ENCODE measurements around the gene DIPK1A. TPM values are rescaled to one million over a fixed set of nuclear protein-coding genes. Genes with fewer than 3 reads are reported as not detected.

The DIPK1A gene
- total RNA-seq, 1 donor from 2014 or later, result 9.7 TPM

DNA sequence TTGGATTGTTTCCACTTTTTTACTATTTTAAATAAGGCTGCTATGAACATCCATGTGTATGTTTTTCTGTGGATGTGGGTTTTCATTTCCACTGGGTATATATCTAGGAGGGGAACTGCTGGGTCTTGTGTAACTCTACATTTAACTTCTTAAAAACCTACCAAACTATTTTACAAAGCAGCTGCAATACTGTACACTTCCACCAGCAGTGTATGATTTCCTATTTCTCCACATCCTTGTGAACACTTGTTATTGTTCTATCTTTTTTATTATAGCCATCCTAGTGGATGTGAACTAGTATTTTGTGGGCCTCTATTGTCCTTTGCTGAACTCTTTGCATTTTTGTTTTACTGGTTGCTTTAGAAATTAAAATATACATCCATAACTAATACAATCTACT lies 33.4 kb downstream of the DIPK1A start:
- DNase-seq (ENCODE audit: low read depth), result no peak
- Histone ChIP-seq H3K4me3 (ENCODE audit: low read depth, low read length) (no peak overlapping the region), H3K36me3 (ENCODE audit: control insufficient read depth, insufficient read depth, low read length) (no peaks in the 10 kb centered on the region), H3K27me3 (ENCODE audit: control insufficient read depth, insufficient read depth, low read length) (no peaks in the 10 kb centered on the region)
- TF ChIP-seq, protein P1, sequence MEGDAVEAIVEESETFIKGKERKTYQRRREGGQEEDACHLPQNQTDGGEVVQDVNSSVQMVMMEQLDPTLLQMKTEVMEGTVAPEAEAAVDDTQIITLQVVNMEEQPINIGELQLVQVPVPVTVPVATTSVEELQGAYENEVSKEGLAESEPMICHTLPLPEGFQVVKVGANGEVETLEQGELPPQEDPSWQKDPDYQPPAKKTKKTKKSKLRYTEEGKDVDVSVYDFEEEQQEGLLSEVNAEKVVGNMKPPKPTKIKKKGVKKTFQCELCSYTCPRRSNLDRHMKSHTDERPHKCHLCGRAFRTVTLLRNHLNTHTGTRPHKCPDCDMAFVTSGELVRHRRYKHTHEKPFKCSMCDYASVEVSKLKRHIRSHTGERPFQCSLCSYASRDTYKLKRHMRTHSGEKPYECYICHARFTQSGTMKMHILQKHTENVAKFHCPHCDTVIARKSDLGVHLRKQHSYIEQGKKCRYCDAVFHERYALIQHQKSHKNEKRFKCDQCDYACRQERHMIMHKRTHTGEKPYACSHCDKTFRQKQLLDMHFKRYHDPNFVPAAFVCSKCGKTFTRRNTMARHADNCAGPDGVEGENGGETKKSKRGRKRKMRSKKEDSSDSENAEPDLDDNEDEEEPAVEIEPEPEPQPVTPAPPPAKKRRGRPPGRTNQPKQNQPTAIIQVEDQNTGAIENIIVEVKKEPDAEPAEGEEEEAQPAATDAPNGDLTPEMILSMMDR (IDR thresholded peaks at IDR 0.05; ENCODE audit: insufficient read depth, low read length, severe bottlenecking), result no peak
- no peak for FAIRE-seq

DNA sequence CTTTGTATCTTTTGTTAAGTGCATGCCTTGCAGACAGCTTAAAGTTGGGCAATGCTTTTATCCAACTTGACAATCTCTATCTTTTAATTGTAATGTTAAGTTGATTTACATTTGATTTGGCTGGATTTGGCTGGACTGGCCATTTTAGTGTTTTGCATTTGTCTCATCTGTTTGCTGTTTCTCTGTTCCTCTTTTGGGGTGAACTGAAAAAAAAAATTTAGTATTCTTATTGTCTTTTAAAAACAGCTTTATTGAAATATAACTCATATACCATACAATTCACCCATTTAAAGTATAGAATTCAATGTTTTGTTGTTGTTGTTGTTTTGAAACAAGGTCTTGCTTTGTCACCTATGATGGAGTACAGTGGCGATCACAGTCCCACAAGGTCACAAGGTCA lies 34.4 kb downstream of the DIPK1A start:
- no peaks in the 10 kb centered on the region for H3K36me3 ChIP-seq (ENCODE audit: control insufficient read depth, insufficient read depth, low read length)
- H3K4me3 ChIP-seq (ENCODE audit: low read depth, low read length), result no peak overlapping the region
- TF ChIP-seq, protein P1 (IDR thresholded peaks at IDR 0.05; ENCODE audit: insufficient read depth, low read length, severe bottlenecking), result no peak
- no peaks in the 10 kb centered on the region for H3K27me3 ChIP-seq (ENCODE audit: control insufficient read depth, insufficient read depth, low read length)
- no peak for FAIRE-seq
- no peak for DNase-seq (ENCODE audit: low read depth)

DNA sequence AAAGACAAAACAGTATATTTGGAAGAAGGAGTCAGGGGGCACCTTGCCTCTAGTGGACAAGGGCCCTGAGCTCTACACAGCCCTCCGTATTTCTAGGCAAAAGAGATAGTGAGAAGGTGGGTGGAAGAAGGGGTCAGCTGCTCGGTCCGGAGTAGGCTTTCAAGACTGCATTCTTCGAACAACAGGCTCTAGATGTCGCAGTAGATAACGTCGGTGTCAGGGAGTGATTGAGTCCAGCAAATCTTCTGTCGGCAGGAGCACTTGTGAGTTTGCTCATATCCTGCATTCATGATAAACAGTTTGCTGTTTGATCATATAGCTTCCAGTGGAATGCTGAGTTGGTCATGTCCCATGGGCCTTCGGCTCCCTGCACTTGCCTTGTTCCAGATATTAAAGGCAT lies 36.8 kb downstream of the DIPK1A start:
- H3K36me3 ChIP-seq (ENCODE audit: control insufficient read depth, insufficient read depth, low read length), result no peaks in the 10 kb centered on the region
- no peak overlapping the region for H3K4me3 ChIP-seq (ENCODE audit: low read depth, low read length)
- DNase-seq (ENCODE audit: low read depth) (no peak), FAIRE-seq (no peak)
- TF ChIP-seq, protein P1 (IDR thresholded peaks at IDR 0.05; ENCODE audit: insufficient read depth, low read length, severe bottlenecking), result no peak
- no peaks in the 10 kb centered on the region for H3K27me3 ChIP-seq (ENCODE audit: control insufficient read depth, insufficient read depth, low read length)

DNA sequence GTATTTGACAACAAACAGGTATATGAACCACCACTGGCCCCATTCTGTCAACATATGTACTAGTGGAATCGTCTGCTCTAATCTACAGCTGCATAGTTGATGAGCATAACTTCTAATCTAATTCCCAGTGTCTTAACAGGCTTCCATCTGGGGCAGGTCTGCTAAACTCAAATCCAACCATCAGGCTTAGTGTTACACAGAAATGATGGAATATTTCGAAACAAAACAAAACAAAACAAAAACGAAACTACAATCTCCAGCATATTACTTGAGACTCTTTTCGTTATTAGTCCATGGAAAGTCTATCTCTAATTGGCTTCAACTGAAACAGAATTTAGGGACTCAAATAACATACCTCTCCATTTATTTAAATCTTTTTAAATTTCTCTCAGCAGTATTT lies 37.6 kb downstream of the DIPK1A start:
- no peak for DNase-seq (ENCODE audit: low read depth)
- Histone ChIP-seq H3K36me3 (ENCODE audit: control insufficient read depth, insufficient read depth, low read length) (no peaks in the 10 kb centered on the region), H3K27me3 (ENCODE audit: control insufficient read depth, insufficient read depth, low read length) (no peaks in the 10 kb centered on the region), H3K4me3 (ENCODE audit: low read depth, low read length) (no peak overlapping the region)
- TF ChIP-seq, protein P1 (IDR thresholded peaks at IDR 0.05; ENCODE audit: insufficient read depth, low read length, severe bottlenecking), result no peak
- FAIRE-seq, result no peak

DNA sequence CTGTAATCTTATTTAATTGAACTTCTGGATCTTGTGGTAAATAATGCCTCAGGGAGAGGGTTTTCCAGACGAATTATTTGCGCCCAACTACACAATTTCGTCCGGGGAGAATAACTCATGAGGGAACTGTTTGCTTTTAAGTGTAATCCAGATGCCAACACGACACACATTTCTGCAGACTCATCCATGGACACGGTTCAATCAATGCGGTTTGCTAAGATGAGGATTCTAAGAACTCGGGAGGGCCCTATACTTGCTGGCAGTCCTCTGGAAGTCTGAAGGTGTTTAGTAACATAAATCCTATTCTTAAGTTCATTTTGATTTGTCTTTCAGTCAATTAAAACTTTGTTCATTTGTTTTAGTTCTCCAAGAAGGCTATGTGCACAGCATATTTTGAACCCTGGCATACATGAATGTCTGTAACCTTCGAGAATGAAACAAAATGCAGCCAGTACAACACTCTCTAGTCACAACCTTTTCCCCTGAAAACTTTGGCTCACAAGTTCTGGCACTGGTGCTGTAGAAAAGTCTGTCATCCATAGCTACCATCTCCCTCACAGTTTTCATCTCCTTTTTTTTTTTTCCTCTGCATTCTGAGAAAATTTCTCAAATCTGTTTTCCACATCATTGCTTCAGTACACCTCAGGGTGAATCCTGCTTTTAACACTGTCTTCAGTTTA lies 38.8 kb downstream of the DIPK1A start:
- Histone ChIP-seq H3K36me3 (ENCODE audit: control insufficient read depth, insufficient read depth, low read length) (no peaks in the 10 kb centered on the region), H3K4me3 (ENCODE audit: low read depth, low read length) (no peak overlapping the region), H3K27me3 (ENCODE audit: control insufficient read depth, insufficient read depth, low read length) (no peaks in the 10 kb centered on the region)
- no peak for DNase-seq (ENCODE audit: low read depth)
- TF ChIP-seq, protein P1 (IDR thresholded peaks at IDR 0.05; ENCODE audit: insufficient read depth, low read length, severe bottlenecking), result no peak
- no peak for FAIRE-seq
